OCI-LY3 (cell line): ENCODE measurements around the gene CAPN14.

Source experiments
- EZH2phosphoT487 ChIP-seq: fragments of 200-600 bp; shearing (Covaris generic); IDR thresholded peaks from 2 replicates; pipeline ENCODE4 v1.6.1; 2018; ENCODE audit warnings: antibody characterized with exemption, mixed run types, low read depth
- TF ChIP-seq, protein P1 (sequence below): fragments of 200-600, 300-600 bp; sonication (generic); IDR thresholded peaks from 2 replicates; pipeline ENCODE4 v1.5.1; 2014; ENCODE audit warnings: antibody characterized with exemption, low read length, low read depth

DNA sequence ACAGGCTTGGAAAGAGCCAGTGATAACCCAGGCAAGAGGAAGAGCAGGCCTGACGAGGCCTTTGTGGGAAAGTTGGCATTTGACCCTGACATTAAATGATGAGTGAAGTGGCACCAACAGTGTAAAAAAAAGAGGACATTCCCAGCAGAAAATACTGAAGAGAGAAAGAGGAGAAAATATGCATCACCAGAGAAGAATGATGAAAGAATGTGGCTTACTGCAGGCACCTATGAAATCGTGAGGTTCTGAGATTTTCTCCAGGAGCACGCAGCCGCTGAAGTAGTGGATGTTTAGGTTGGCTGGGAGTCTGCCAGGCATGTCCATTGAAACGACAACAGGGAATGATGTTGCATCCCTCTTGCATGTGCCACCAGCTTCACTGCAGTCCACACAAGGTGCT, 30.4 kb upstream of the CAPN14 start:
- TF ChIP-seq, protein P1, sequence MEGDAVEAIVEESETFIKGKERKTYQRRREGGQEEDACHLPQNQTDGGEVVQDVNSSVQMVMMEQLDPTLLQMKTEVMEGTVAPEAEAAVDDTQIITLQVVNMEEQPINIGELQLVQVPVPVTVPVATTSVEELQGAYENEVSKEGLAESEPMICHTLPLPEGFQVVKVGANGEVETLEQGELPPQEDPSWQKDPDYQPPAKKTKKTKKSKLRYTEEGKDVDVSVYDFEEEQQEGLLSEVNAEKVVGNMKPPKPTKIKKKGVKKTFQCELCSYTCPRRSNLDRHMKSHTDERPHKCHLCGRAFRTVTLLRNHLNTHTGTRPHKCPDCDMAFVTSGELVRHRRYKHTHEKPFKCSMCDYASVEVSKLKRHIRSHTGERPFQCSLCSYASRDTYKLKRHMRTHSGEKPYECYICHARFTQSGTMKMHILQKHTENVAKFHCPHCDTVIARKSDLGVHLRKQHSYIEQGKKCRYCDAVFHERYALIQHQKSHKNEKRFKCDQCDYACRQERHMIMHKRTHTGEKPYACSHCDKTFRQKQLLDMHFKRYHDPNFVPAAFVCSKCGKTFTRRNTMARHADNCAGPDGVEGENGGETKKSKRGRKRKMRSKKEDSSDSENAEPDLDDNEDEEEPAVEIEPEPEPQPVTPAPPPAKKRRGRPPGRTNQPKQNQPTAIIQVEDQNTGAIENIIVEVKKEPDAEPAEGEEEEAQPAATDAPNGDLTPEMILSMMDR = no peak
- no peak for TF ChIP-seq EZH2phosphoT487
